Peyer's patch (tissue), 4 donors: ENCODE results near the gene SGF29.

Source experiments
- CTCF ChIP-seq, 6 experiments: fragments of 450-650 bp in 4 of 6; fragments of 200-600 bp in 2 of 6; sonication (generic) in 1 of 6; IDR thresholded peaks; one replicate each; pipeline ENCODE4 v1.5.1; 2017 to 2019; ENCODE audit warnings: antibody characterized with exemption in 6 of 6, mild to moderate bottlenecking in 3 of 6, moderate library complexity in 1 of 6
- POLR2A ChIP-seq, 2 donors: fragments of 450-650 bp; IDR thresholded peaks; one replicate each; pipeline ENCODE4 v1.5.1; 2017; ENCODE audit warnings: antibody characterized with exemption in 2 of 2, mild to moderate bottlenecking in 2 of 2, moderate library complexity in 2 of 2

DNA sequence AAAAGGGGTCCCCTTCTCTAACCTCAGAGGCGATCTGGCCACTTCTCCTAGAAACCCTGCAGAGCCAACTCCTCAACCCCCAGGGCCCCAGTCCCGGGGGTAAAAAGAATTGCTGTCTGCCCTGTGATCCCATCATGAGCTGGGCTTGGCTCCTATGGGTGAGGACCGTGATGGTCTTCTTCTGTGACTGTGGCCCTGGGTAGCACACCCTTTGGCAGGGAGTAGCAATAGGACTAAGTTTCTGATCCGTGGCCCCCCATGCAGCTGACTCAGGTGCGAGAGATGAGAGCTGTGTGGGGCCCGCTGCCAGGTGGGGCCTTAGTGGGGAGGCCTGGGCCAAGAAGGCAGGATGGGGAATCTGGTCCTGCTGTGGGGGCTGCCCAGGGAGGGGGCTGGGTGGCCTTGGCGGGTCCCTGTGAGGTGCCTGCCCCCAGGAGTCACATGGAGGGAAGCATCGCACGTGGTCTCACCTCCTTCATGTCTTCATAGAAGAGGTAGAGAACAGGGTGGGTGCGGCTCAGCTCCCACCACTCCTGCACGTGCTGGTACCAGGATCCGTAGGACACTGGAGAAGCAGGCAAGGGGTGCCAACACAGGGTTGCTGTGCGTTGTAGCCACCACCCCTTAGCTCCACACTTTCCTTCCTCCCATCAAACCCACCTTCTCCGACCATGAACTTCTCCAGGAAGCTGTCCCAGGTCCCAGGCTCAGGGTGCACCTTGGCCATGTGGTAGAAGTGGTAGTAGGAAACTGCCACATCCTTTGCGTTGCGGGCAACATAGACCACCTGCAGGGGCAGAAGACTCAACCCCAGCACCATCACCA, 52.8 kb downstream of the SGF29 start:
- TF ChIP-seq POLR2A (IDR thresholded peaks at IDR 0.05): no peak
- no peak for TF ChIP-seq CTCF (IDR thresholded peaks at IDR 0.05)
